ENCODE measurements around the gene ARL15. TPM values are rescaled to one million over a fixed set of nuclear protein-coding genes. Genes with fewer than 3 reads are reported as not detected.
A peak's percentile ranks its signal among the peaks of the same experiment; 100 is the strongest.

The ARL15 gene
- total RNA-seq, 4 donors from 2014 or later: 19.9 to 57.0 (median 36.9) TPM

DNA sequence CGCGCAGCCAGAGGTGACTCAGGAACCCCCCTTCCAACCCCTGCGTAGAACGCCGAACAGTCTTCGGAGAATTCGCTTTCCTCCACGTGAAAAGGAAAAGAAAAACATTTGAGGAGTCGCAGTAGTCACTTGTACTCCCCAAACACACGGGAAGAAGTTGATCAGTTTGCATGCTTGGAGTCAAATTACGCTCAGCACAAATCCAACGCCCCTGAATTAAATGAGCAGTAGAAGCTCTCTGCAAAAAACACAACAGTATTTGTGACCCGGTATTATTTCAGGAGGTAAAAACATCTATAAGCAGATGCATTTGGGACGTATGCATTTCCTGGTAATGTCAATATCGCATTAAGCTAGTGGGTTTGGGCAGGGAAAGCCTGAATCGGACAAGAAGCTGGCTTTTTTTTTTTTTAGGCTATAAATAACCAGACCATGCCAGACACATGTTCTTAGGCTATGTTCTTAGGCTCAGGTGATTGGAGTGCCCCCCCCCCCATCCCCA, 854 bp upstream of the ARL15 start:
- WGBS: 0% methylated on average over 16 of the region's 16 CpGs
- no peaks in the 10 kb centered on the region for H3K36me3 ChIP-seq
- peak overlapping the region; percentile 97 for H3K4me3 ChIP-seq
- TF ChIP-seq EP300 (IDR thresholded peaks at IDR 0.05): no peak
- TF ChIP-seq, protein P1, sequence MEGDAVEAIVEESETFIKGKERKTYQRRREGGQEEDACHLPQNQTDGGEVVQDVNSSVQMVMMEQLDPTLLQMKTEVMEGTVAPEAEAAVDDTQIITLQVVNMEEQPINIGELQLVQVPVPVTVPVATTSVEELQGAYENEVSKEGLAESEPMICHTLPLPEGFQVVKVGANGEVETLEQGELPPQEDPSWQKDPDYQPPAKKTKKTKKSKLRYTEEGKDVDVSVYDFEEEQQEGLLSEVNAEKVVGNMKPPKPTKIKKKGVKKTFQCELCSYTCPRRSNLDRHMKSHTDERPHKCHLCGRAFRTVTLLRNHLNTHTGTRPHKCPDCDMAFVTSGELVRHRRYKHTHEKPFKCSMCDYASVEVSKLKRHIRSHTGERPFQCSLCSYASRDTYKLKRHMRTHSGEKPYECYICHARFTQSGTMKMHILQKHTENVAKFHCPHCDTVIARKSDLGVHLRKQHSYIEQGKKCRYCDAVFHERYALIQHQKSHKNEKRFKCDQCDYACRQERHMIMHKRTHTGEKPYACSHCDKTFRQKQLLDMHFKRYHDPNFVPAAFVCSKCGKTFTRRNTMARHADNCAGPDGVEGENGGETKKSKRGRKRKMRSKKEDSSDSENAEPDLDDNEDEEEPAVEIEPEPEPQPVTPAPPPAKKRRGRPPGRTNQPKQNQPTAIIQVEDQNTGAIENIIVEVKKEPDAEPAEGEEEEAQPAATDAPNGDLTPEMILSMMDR (IDR thresholded peaks at IDR 0.05): no peak
- TF ChIP-seq POLR2A (IDR thresholded peaks at IDR 0.05): no peak
- no peak for TF ChIP-seq POLR2AphosphoS5 (IDR thresholded peaks at IDR 0.05)
- no peaks in the 10 kb centered on the region for H3K9me3 ChIP-seq
- H3K27ac ChIP-seq: peak overlapping the region; percentile 90
- no peak for DNase-seq (ENCODE audit: low spot score in 2 of 2)
- H3K27me3 ChIP-seq: no peaks in the 10 kb centered on the region
- peaks cover 26% of the 10 kb centered on the region for H3K4me1 ChIP-seq

DNA sequence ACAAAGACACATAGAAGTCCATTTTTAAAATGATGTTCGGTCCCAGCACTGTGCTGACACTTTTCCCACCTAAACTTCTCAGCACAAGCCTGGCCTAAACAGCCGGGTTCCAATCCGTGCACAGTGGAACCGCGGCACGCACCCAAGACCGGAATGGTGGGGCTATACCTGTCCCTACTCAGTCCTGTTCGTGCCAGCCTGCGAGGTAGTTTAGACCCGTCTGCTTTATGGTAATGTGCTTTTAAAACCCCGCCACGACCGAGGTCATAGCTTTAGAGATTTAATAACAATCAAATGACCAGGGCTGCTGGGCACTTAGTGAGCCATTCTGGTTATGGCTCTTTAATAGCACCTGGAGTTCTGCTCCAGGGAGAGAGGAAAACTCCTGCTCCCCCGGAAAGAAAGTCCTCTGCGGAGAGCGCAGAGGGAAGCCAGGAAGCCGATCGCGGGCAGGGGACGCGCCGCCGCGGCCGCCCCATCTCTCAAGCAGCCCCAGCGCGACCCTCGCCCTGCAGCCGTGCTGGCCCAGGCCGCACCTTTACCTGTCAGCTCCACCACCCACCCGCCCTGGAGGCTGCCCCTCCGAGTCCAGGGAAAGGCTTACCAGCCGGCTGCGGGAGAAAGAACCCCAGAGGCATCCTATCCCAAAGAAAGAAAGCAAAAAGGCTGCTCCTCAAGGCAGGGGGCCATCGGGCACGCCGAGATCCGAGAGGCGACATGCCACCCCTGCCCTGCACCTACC, 511 bp downstream of the ARL15 start:
- peak overlapping the region; percentile 97 for H3K4me3 ChIP-seq
- no peak for TF ChIP-seq POLR2A (IDR thresholded peaks at IDR 0.05)
- TF ChIP-seq, protein P1 (IDR thresholded peaks at IDR 0.05): no peak
- TF ChIP-seq EP300 (IDR thresholded peaks at IDR 0.05): no peak
- no peak for TF ChIP-seq POLR2AphosphoS5 (IDR thresholded peaks at IDR 0.05)
- peak; percentile 73 to 84 for DNase-seq (ENCODE audit: low spot score in 2 of 2)
- 1% methylated on average over 19 of the region's 39 CpGs for WGBS
- peaks cover 26% of the 10 kb centered on the region for H3K4me1 ChIP-seq
- H3K27ac ChIP-seq: peak overlapping the region; percentile 90
- no peaks in the 10 kb centered on the region for H3K36me3 ChIP-seq
- no peaks in the 10 kb centered on the region for H3K27me3 ChIP-seq
- no peaks in the 10 kb centered on the region for H3K9me3 ChIP-seq

DNA sequence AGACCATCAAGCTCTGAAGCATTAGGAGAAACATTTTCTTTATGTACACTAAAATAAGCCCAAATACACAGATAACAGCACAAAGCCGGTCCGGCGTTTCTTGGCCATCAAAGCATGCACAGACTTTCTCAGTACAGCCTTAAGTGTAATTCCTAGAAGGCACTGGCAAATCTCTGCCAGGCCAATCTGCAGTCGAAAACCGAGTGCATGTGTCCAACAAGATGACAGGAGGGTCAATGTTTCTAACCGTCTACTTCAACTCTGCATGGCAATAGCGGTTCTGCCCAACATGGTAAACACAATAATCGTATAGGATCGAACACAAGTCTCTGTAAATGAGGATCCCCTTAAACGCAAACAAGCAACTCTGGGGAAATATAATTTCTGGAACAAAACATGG, 1.1 kb downstream of the ARL15 start:
- Histone ChIP-seq H3K27ac (peak overlapping the region; percentile 90), H3K9me3 (no peaks in the 10 kb centered on the region), H3K4me1 (peaks cover 26% of the 10 kb centered on the region), H3K4me3 (peak overlapping the region; percentile 97), H3K36me3 (no peaks in the 10 kb centered on the region), H3K27me3 (no peaks in the 10 kb centered on the region)
- no peak for DNase-seq (ENCODE audit: low spot score in 2 of 2)
- TF ChIP-seq EP300 (IDR thresholded peaks at IDR 0.05) (no peak), POLR2A (IDR thresholded peaks at IDR 0.05) (no peak), POLR2AphosphoS5 (IDR thresholded peaks at IDR 0.05) (no peak)
- TF ChIP-seq, protein P1 (IDR thresholded peaks at IDR 0.05): no peak
- WGBS: 8% methylated on average over 10 of the region's 10 CpGs

DNA sequence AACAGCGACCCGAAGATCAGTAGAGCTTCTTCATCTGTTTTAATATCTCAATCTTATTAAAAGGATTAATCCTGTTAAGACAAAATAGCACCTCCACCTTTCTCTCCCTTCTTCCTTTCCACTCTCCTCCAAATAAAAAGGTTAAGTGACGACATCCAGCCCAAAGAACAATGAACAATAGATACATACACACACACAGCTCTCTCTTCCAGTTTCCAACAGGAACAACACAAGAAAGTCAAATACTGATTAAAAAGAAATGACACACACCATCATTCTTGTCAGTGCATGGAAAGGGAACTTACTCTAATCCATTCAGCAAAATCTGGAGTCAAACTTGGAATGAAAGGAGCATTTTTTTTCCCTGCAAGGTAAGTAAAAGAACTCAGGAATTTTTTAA, 2.8 kb downstream of the ARL15 start:
- H3K4me3 ChIP-seq: no peak overlapping the region
- no peak for DNase-seq (ENCODE audit: low spot score in 2 of 2)
- peaks cover 32% of the 10 kb centered on the region for H3K4me1 ChIP-seq
- H3K27ac ChIP-seq: no peak overlapping the region
- no peaks in the 10 kb centered on the region for H3K27me3 ChIP-seq
- H3K36me3 ChIP-seq: no peaks in the 10 kb centered on the region
- 80% methylated on average over 3 of the region's 3 CpGs for WGBS
- no peaks in the 10 kb centered on the region for H3K9me3 ChIP-seq
- TF ChIP-seq, protein P1 (IDR thresholded peaks at IDR 0.05): no peak
- no peak for TF ChIP-seq EP300 (IDR thresholded peaks at IDR 0.05)
- no peak for TF ChIP-seq POLR2A (IDR thresholded peaks at IDR 0.05)
- no peak for TF ChIP-seq POLR2AphosphoS5 (IDR thresholded peaks at IDR 0.05)

DNA sequence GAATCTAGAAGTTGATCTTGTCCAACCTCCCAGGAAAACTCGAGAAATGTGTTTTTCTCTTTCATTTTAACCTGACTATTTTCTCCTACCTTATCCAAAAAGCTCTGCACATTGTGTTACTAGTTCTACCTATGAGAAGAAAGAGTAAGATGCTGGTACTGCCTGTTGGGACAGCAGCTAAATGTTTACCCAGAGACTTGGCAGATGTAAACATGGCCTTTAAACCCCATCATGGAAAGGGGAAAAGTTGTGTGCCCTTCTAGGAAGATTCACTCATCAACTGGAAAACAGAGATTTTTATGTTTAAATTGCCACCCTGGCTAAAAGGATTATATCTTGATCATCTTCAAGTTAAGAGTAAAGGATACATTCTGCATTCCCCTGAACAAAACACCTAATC, 3.5 kb downstream of the ARL15 start:
- Histone ChIP-seq H3K9me3 (no peaks in the 10 kb centered on the region), H3K4me3 (no peak overlapping the region), H3K36me3 (no peaks in the 10 kb centered on the region), H3K27ac (no peak overlapping the region), H3K27me3 (no peaks in the 10 kb centered on the region), H3K4me1 (peaks cover 32% of the 10 kb centered on the region)
- TF ChIP-seq POLR2A (IDR thresholded peaks at IDR 0.05) (no peak), POLR2AphosphoS5 (IDR thresholded peaks at IDR 0.05) (no peak), EP300 (IDR thresholded peaks at IDR 0.05) (no peak)
- TF ChIP-seq, protein P1 (IDR thresholded peaks at IDR 0.05): no peak
- DNase-seq (ENCODE audit: low spot score in 2 of 2): no peak
- WGBS: 85% methylated on average over 1 of the region's 1 CpG
